Karpas-422 (cell line): ENCODE data around the gene RDH8. TPM values are rescaled to one million over a fixed set of nuclear protein-coding genes. Genes with fewer than 3 reads are reported as not detected.

Source experiments
- DNase-seq: peaks from one replicate; pipeline ENCODE4 v3.0.0-alpha.2; 2015
- H2AFZ ChIP-seq: fragments of 200-600 bp; sonication (generic); 2 replicates; pipeline ENCODE4 v1.6.1; 2014; ENCODE audit warnings: antibody characterized with exemption, low read length, mixed read lengths
- H3K27ac ChIP-seq: fragments of 200-600 bp; sonication (generic); 2 replicates; pipeline ENCODE4 v1.5.1; 2014; ENCODE audit warnings: mild to moderate bottlenecking, low read length, moderate library complexity
- H3K27me3 ChIP-seq: fragments of 200-600 bp; sonication (generic); 2 replicates; pipeline ENCODE4 v1.6.1; 2014; ENCODE audit warnings: low read length, mixed read lengths
- H3K36me3 ChIP-seq: fragments of 200-600 bp; sonication (generic); 2 replicates; pipeline ENCODE4 v1.6.1; 2014; ENCODE audit warnings: low read length, mixed read lengths; ENCODE audit not compliant: insufficient read depth
- H3K4me1 ChIP-seq: fragments of 200-600 bp; sonication (generic); 2 replicates; pipeline ENCODE4 v1.6.1; 2014; ENCODE audit warnings: mild to moderate bottlenecking, low read length, mixed read lengths
- H3K4me2 ChIP-seq: fragments of 200-600 bp; sonication (generic); 2 replicates; pipeline ENCODE4 v1.6.1; 2014; ENCODE audit warnings: low read length, low read depth, mild to moderate bottlenecking; ENCODE audit not compliant: poor library complexity, severe bottlenecking
- H3K4me3 ChIP-seq: fragments of 200-600 bp; sonication (generic); 2 replicates; pipeline ENCODE4 v1.5.1; 2014; ENCODE audit warnings: mild to moderate bottlenecking, antibody characterized with exemption, low read length, mixed read lengths
- H3K79me2 ChIP-seq: fragments of 200-600 bp; sonication (generic); 2 replicates; pipeline ENCODE4 v1.6.1; 2014; ENCODE audit warnings: mild to moderate bottlenecking, low read length, mixed read lengths
- H3K9ac ChIP-seq: fragments of 200-600 bp; sonication (generic); 2 replicates; pipeline ENCODE4 v1.6.0; 2014; ENCODE audit warnings: low read length
- H3K9me2 ChIP-seq: fragments of 200-600 bp; sonication (generic), shearing (Covaris generic); replicated peaks from 2 replicates; pipeline ENCODE4 v1.6.0; 2014; ENCODE audit warnings: mild to moderate bottlenecking, low read length, moderate library complexity; ENCODE audit not compliant: insufficient read depth
- H3K9me3 ChIP-seq: fragments of 300-700, 200-600 bp; sonication (generic); 2 replicates; pipeline ENCODE4 v1.6.1; 2014; ENCODE audit warnings: low read length, mixed read lengths
- H4K20me1 ChIP-seq: fragments of 200-600 bp; sonication (generic); 2 replicates; pipeline ENCODE4 v1.6.1; 2014; ENCODE audit warnings: mild to moderate bottlenecking, antibody characterized with exemption, low read length, low read depth; ENCODE audit not compliant: insufficient read depth
- total RNA-seq: library from RNA; depleted of rRNA; stranded (reverse); fragments of >200 nt; shearing (Covaris generic); gene quantifications from 2 replicates; pipeline ENCODE4 v1.2.3, GENCODE V29; 2014; ENCODE audit warnings: low replicate concordance; rRNA removed

Gene RDH8, protein sequence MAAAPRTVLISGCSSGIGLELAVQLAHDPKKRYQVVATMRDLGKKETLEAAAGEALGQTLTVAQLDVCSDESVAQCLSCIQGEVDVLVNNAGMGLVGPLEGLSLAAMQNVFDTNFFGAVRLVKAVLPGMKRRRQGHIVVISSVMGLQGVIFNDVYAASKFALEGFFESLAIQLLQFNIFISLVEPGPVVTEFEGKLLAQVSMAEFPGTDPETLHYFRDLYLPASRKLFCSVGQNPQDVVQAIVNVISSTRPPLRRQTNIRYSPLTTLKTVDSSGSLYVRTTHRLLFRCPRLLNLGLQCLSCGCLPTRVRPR
- total RNA-seq = not detected in 2 replicates

DNA sequence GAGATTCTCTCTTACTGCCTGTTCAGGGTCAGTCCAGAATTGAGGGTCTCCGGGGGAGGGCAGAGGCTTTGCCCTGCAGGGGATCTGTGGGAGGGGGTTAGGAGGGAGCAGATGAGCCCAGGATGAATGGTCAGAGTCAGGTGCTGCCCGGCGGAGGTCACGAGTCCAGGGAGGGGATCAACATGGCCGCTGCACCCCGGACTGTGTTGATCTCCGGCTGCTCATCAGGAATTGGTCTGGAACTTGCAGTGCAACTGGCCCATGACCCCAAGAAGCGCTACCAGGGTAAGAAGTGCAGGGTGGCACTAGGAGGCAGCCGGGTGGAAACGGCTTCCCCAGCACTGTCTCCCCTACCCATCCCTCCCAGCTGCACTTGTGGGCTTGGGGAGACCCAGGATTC is at the start of gene RDH8:
TSS of gene RDH8 (plus strand) at position 168 of the 400 bp plus-strand sequence. CDS start at position 183, 15 bp downstream.
- Histone ChIP-seq H3K9ac (no peak within 1 kb of the TSS), H3K9me2 (no peaks in the 10 kb centered on the region)

DNA sequence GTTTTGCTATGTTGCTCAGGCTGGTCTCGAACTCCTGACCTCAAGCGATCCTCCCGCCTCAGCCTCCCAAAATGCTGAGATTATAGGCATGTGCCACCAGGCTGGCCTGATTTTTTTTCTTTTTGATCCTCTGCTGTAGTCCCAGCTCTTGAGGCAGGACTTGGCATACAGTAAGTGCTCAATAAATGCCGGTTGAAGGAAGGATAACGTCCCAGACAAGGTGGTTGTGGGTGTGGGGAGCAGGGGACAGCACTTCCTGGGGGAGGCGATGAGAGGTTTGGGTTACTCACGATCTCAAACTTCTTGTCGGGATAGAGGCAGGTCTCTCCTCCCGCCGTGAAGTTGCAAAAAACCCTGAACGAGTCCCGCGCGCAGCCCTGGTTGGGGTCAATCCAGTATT is 47.3 kb upstream of the RDH8 start:
- no peak overlapping the region for H3K4me2 ChIP-seq
- no peaks in the 10 kb centered on the region for H3K9me3 ChIP-seq
- H3K4me3 ChIP-seq = no peak overlapping the region
- H3K27me3 ChIP-seq = no peaks in the 10 kb centered on the region
- H4K20me1 ChIP-seq = no peaks in the 10 kb centered on the region
- no peak overlapping the region for H3K27ac ChIP-seq
- no peak for DNase-seq
- H3K36me3 ChIP-seq = no peaks in the 10 kb centered on the region
- no peaks in the 10 kb centered on the region for H3K79me2 ChIP-seq
- no peaks in the 10 kb centered on the region for H3K4me1 ChIP-seq
- no peak overlapping the region for H2AFZ ChIP-seq
- H3K9me2 ChIP-seq = no peaks in the 10 kb centered on the region
- H3K9ac ChIP-seq = no peak overlapping the region

More for the DNA sequence above, at the start of gene RDH8:
- Histone ChIP-seq H3K36me3 (no peaks in the 10 kb centered on the region), H3K4me2 (no peak within 1 kb of the TSS), H3K79me2 (no peaks in the 10 kb centered on the region), H4K20me1 (no peaks in the 10 kb centered on the region), H3K27me3 (no peaks in the 10 kb centered on the region), H3K4me1 (peaks cover under 1% of the 10 kb centered on the region), H3K9me3 (no peaks in the 10 kb centered on the region), H2AFZ (no peak within 1 kb of the TSS), H3K27ac (no peak within 1 kb of the TSS), H3K4me3 (no peak within 1 kb of the TSS)
- DNase-seq = no peak

DNA sequence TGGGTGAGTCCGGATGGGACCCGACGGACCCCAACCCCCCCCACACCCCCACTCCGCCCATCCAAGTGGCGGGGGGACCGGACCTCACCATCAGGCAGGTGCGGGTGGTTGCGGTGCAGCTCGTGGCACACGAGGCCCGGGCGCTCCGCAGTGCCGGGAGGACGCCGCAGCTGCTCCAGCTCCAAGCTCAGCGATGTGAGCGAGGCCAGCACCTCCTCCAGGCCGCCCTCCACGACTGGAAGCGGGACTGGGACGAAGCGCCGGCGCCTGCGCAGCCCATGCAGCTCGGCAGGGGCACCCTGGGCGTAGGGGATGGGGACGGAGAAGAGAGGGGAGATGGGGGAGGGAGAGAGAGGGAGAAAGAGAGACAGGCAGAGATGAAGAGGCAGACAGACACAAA is 46.8 kb upstream of the RDH8 start:
- Histone ChIP-seq H3K79me2 (no peaks in the 10 kb centered on the region), H3K9me3 (no peaks in the 10 kb centered on the region), H3K36me3 (no peaks in the 10 kb centered on the region), H2AFZ (no peak overlapping the region), H3K9me2 (no peaks in the 10 kb centered on the region), H3K9ac (no peak overlapping the region), H3K4me3 (no peak overlapping the region), H3K4me1 (no peaks in the 10 kb centered on the region), H3K4me2 (no peak overlapping the region), H4K20me1 (no peaks in the 10 kb centered on the region), H3K27me3 (no peaks in the 10 kb centered on the region), H3K27ac (no peak overlapping the region)
- DNase-seq = no peak

DNA sequence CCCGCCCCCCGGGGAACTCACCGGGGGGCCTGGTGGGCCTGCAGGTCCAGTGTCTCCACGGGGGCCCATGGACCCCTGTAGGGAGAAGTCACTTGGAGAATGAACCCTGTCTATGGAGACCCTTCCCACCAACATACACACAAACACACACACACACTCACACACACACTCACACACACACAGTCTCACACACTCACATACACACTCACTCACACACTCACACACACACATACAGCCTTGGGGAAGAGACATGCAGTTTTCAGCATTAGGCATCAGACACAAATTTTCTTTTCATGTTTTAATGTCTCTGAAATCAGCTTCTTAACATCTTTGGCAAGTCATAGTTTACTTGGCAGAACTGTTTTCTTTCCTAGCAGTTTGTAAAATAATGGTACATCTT is 46.0 kb upstream of the RDH8 start:
- peak; percentile 44 for DNase-seq
- H3K4me2 ChIP-seq = no peak overlapping the region
- H3K4me3 ChIP-seq = no peak overlapping the region
- H4K20me1 ChIP-seq = no peaks in the 10 kb centered on the region
- no peak overlapping the region for H3K27ac ChIP-seq
- H3K79me2 ChIP-seq = no peaks in the 10 kb centered on the region
- H3K9me2 ChIP-seq = no peaks in the 10 kb centered on the region
- H3K27me3 ChIP-seq = no peaks in the 10 kb centered on the region
- H3K9me3 ChIP-seq = no peaks in the 10 kb centered on the region
- H3K4me1 ChIP-seq = no peaks in the 10 kb centered on the region
- no peak overlapping the region for H3K9ac ChIP-seq
- no peaks in the 10 kb centered on the region for H3K36me3 ChIP-seq
- H2AFZ ChIP-seq = no peak overlapping the region

GRCh38 chr19:9968820-9969687 is 44.2 kb upstream of the RDH8 start:
- DNase-seq = no peak
- Histone ChIP-seq H3K27me3 (no peaks in the 10 kb centered on the region), H3K9me3 (no peaks in the 10 kb centered on the region), H3K9ac (no peak overlapping the region), H3K4me2 (no peak overlapping the region), H3K4me3 (no peak overlapping the region), H3K27ac (no peak overlapping the region), H4K20me1 (no peaks in the 10 kb centered on the region), H3K4me1 (no peaks in the 10 kb centered on the region), H3K79me2 (no peaks in the 10 kb centered on the region), H3K9me2 (no peaks in the 10 kb centered on the region), H3K36me3 (no peaks in the 10 kb centered on the region), H2AFZ (no peak overlapping the region)

GRCh38 chr19:9969688-9969975 is 43.7 kb upstream of the RDH8 start:
- H3K27ac ChIP-seq = no peak overlapping the region
- no peaks in the 10 kb centered on the region for H4K20me1 ChIP-seq
- H3K4me2 ChIP-seq = no peak overlapping the region
- H3K79me2 ChIP-seq = no peaks in the 10 kb centered on the region
- H3K9ac ChIP-seq = no peak overlapping the region
- H3K36me3 ChIP-seq = no peaks in the 10 kb centered on the region
- no peak overlapping the region for H3K4me3 ChIP-seq
- no peak overlapping the region for H2AFZ ChIP-seq
- no peak for DNase-seq
- H3K4me1 ChIP-seq = no peaks in the 10 kb centered on the region
- no peaks in the 10 kb centered on the region for H3K27me3 ChIP-seq
- H3K9me3 ChIP-seq = no peaks in the 10 kb centered on the region
- no peaks in the 10 kb centered on the region for H3K9me2 ChIP-seq

DNA sequence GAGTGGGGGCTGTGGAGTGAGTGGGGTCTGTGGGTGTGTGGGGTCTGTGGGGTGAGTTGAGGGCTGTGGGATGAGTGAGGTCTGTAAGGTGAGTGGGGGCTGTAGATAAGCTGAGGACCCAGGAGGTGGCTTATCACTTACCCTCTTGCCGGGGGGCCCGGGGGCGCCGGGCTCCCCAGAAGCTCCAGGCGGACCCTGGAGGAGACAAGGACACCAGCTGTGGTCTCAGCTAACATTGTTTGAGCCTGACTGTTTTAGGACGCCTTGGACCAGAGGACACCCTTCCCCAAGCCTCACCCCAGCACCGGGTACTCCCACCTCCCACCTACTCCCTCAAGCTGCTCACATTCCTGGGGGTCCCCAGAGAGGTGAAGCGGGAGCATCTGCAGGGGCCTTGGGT is 42.8 kb upstream of the RDH8 start:
- no peak for DNase-seq
- Histone ChIP-seq H3K4me2 (no peak overlapping the region), H3K27ac (no peak overlapping the region), H3K9me2 (no peaks in the 10 kb centered on the region), H3K4me1 (no peaks in the 10 kb centered on the region), H3K79me2 (no peaks in the 10 kb centered on the region), H3K27me3 (no peaks in the 10 kb centered on the region), H2AFZ (no peak overlapping the region), H4K20me1 (no peaks in the 10 kb centered on the region), H3K9me3 (no peaks in the 10 kb centered on the region), H3K4me3 (no peak overlapping the region), H3K36me3 (no peaks in the 10 kb centered on the region), H3K9ac (no peak overlapping the region)

DNA sequence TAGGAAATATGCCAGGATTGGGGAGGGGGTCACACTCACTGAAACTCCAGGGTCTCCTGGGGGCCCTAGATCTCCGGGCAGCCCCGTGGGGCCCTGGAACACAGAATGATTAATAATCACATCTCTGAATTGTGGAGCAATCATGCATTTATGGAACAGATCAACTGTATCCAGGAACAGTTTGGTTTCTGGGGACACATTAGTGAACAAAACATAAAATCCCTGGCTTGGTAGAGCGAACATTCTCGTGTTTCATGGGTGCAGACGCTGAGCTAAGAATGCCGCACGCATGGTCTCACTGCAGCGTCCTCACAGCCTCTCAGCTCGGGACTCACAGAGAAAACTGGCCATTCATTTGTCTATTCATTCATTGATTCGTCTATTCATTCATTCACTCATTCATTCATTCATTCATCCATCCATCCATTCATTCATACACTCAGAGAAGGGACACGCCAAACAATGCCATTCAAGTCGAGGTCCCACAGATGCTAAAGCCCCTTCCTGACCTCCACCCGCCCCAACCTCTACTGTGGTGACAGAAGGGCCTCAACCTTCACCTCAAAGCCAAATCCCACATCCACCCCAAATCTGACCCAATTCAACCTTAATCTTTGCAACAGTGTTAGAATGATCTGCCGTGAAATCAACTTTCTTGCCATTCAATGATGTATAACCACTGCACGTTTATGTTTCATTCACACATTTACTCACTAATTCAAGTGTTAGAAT is 42.0 kb upstream of the RDH8 start:
- Histone ChIP-seq H3K9me2 (no peaks in the 10 kb centered on the region), H3K9me3 (no peaks in the 10 kb centered on the region), H3K27ac (no peak overlapping the region), H2AFZ (no peak overlapping the region), H4K20me1 (no peaks in the 10 kb centered on the region), H3K36me3 (no peaks in the 10 kb centered on the region), H3K9ac (no peak overlapping the region), H3K4me1 (no peaks in the 10 kb centered on the region), H3K27me3 (no peaks in the 10 kb centered on the region), H3K79me2 (no peaks in the 10 kb centered on the region), H3K4me2 (no peak overlapping the region), H3K4me3 (no peak overlapping the region)
- DNase-seq = no peak
